Fibroblast of the conjunctiva (primary cell): ENCODE data around the gene BMP6.

Experiments used
- DNase-seq: peaks from one replicate; pipeline ENCODE4 v3.0.0-alpha.2; 2010; ENCODE audit warnings: low read depth

BMP6 gene

GRCh38 chr6:7832904-7833750 lies 107.2 kb downstream of the BMP6 start:
- no peak for DNase-seq

GRCh38 chr6:7833751-7834070 lies 107.8 kb downstream of the BMP6 start:
- no peak for DNase-seq

- no peak for DNase-seq
Observed at GRCh38 chr6:7836371-7837026, 110.6 kb downstream of the BMP6 start.

GRCh38 chr6:7841781-7842468 lies 116.0 kb downstream of the BMP6 start:
- DNase-seq: peak; percentile 4

GRCh38 chr6:7846966-7847818 lies 121.3 kb downstream of the BMP6 start:
- peak; percentile 17 for DNase-seq

- no peak for DNase-seq
Observed at GRCh38 chr6:7848229-7848628, 122.3 kb downstream of the BMP6 start.

GRCh38 chr6:7851780-7852179 lies 125.9 kb downstream of the BMP6 start:
- DNase-seq: no peak

- no peak for DNase-seq
Observed at GRCh38 chr6:7859591-7859990, 133.7 kb downstream of the BMP6 start.

GRCh38 chr6:7865781-7866180 lies 139.9 kb downstream of the BMP6 start:
- DNase-seq: no peak

GRCh38 chr6:7866526-7866925 lies 140.6 kb downstream of the BMP6 start:
- no peak for DNase-seq

GRCh38 chr6:7868926-7869325 lies 143.0 kb downstream of the BMP6 start:
- DNase-seq: no peak

GRCh38 chr6:7878401-7878964 lies 152.6 kb downstream of the BMP6 start:
- no peak for DNase-seq

GRCh38 chr6:7879043-7879442 lies 153.1 kb downstream of the BMP6 start:
- no peak for DNase-seq

GRCh38 chr6:7879579-7879978 lies 153.7 kb downstream of the BMP6 start:
- no peak for DNase-seq

- no peak for DNase-seq
Observed at GRCh38 chr6:7879980-7880717, 154.2 kb downstream of the BMP6 start.

GRCh38 chr6:7880718-7881107 lies 154.8 kb downstream of the BMP6 start:
- DNase-seq: no peak

GRCh38 chr6:7881765-7882500 lies 156.0 kb downstream of the BMP6 start:
- DNase-seq: no peak

GRCh38 chr6:7882505-7883257 lies 156.8 kb downstream of the BMP6 start:
- no peak for DNase-seq

- no peak for DNase-seq
Observed at GRCh38 chr6:7883381-7883780, 157.5 kb downstream of the BMP6 start.

GRCh38 chr6:7886132-7886531 lies 160.2 kb downstream of the BMP6 start:
- no peak for DNase-seq
